Measurements from ENCODE around the gene VPS37D.
"Not testable (repeated sequence)": the region's sequence is repeated elsewhere in the genome, so short reads cannot be mapped to it uniquely, and the experiment has no call there.

VPS37D gene, protein sequence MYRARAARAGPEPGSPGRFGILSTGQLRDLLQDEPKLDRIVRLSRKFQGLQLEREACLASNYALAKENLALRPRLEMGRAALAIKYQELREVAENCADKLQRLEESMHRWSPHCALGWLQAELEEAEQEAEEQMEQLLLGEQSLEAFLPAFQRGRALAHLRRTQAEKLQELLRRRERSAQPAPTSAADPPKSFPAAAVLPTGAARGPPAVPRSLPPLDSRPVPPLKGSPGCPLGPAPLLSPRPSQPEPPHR

DNA sequence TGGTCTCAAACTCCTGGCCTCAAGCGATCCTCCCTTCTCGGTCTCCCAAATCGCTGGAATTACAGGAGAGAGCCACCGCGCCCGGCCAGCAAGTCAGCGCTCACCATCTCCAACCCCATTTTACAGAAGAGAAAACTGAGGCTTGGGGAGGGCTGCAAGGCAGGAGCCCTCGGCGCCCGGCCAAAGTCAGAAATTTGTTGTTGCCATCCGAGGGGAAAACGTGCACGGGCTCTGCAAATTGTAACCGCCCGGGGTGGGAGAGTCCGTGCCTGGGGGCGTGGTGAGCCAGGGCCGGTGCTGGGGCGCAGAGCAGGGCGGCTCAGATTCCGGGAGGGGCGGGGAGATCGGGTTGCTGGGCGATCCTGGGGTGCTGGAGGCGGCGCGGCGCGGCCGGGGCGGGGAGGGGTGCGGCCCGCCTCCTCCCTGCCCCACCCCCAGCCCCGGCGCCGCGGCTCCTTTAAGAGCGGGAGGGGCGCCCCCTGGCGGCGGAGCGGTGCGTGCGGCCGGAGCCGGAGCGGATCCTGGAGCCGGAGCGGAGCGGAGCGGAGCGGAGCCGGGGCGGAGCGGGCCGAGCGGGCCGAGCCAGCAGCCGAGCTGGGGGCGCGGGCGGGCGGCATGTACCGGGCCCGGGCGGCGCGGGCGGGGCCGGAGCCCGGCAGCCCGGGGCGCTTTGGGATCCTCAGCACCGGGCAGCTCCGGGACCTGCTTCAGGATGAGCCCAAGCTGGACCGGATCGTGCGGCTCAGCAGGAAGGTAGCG is at the start of gene VPS37D:
Gene VPS37D (plus strand): TSS at position 488 of the 759 bp plus-strand sequence. CDS start 128 bp downstream, at position 616.
- TF ChIP-seq, protein P1, sequence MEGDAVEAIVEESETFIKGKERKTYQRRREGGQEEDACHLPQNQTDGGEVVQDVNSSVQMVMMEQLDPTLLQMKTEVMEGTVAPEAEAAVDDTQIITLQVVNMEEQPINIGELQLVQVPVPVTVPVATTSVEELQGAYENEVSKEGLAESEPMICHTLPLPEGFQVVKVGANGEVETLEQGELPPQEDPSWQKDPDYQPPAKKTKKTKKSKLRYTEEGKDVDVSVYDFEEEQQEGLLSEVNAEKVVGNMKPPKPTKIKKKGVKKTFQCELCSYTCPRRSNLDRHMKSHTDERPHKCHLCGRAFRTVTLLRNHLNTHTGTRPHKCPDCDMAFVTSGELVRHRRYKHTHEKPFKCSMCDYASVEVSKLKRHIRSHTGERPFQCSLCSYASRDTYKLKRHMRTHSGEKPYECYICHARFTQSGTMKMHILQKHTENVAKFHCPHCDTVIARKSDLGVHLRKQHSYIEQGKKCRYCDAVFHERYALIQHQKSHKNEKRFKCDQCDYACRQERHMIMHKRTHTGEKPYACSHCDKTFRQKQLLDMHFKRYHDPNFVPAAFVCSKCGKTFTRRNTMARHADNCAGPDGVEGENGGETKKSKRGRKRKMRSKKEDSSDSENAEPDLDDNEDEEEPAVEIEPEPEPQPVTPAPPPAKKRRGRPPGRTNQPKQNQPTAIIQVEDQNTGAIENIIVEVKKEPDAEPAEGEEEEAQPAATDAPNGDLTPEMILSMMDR (IDR thresholded peaks at IDR 0.05; ENCODE audit: low read depth, low read length): peak; percentile 48
- DNase-seq (ENCODE audit: extremely low read depth, low read depth): peak; percentile 71

DNA sequence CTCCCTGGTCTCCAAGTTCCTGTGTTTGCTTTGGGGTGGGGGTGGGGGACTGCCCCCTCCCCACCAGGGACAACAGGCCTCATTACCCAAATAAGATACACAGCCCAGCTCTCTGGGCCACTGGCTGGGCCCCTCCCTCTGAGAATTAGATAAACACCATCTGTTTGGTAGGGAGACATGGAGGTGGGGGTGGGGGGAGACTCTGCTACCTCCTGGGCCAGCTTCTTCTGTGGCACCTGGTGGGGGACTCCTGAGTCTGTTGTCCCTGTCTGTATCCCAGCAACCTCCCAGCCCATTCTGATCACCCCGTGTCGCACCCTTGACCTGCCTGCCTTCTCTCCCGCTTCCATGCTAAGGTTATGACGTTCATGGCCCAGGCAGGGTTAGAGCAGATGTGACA is 49.1 kb upstream of the VPS37D start:
- TF ChIP-seq, protein P1 (IDR thresholded peaks at IDR 0.05; ENCODE audit: low read depth, low read length): no peak
- DNase-seq (ENCODE audit: extremely low read depth, low read depth): no peak

DNA sequence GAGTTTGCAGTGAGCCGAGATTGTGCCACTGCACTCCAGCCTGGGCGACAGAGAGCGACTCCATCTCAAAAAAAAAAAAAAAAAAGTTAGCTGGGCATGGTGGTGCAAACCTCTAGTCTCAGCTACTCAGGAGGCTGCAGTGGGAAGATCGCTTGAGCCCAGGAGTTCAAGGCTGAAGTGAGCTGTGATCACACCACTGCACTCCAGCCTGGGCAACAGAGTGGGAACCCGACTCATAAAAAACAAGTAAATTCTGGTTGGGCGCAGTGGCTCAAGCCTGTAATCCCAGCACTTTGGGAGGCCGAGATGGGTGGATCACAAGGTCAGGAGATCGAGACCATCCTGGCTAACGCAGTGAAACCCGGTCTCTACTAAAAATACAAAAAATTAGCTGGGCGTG is 48.2 kb upstream of the VPS37D start:
- not testable (repeated sequence) for DNase-seq (ENCODE audit: extremely low read depth, low read depth)

DNA sequence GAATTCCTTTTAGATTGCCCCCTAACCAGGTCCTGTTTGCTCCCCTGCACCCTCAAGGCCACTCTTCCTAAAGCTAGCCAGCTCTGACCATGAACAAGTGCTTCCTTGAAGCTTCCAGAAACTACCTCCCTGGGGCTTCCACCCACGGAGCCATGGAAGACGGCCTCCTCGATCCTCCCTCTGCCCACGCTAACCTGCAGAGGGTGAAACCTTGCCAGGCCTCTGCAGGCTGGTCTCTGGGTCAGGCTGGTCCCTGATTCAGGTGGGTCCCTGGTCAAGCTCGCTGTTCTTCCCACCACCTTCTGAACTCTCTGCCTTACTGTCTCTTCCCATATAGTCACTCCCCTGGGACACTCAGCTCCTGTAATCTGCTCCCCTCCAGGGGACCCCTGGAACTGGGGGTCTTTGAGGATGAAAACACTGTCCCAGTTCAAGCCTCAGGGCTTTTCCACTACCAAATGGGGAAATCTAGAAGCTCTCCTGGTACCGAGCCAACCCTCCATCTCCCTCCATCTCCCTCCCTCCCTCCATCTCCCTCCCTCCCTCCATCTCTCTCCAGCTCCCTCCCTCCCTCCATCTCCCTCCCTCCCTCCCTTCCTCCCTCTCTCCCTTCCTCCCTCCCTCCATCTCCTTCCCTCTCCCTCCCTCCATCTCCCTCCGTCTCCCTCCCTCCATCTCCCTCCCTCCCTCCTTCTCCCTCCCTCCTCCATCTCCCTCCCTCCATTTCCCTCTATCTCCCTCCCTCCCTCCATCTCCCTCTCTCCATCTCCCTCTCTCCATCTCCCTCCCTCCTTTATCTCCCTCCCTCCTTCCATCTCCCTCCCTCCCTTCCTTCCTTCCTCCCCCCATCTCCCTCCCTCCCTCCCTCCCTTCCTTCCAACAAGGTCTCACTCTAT is 46.2 kb upstream of the VPS37D start:
- DNase-seq (ENCODE audit: extremely low read depth, low read depth): no peak
- TF ChIP-seq, protein P1 (IDR thresholded peaks at IDR 0.05; ENCODE audit: low read depth, low read length): no peak

DNA sequence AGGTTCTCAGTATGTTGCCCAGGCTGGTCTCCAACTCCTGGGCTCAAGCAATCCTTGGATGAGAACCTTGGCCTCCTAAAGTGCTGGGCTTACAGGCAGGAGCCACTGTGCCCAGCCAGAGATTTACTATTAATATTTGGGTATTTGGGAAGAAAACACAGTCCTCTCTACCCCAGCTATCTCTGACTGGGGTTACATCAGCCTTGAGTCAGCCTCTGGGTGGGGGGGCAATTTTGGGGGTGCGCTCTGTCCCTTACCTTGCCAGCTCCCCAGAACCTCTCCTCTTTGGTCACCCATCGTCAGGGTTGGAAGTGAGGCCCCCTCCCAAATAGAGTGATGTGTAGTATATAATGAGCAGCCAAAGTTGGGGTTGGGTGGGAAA is 45.1 kb upstream of the VPS37D start:
- TF ChIP-seq, protein P1 (IDR thresholded peaks at IDR 0.05; ENCODE audit: low read depth, low read length): no peak

DNA sequence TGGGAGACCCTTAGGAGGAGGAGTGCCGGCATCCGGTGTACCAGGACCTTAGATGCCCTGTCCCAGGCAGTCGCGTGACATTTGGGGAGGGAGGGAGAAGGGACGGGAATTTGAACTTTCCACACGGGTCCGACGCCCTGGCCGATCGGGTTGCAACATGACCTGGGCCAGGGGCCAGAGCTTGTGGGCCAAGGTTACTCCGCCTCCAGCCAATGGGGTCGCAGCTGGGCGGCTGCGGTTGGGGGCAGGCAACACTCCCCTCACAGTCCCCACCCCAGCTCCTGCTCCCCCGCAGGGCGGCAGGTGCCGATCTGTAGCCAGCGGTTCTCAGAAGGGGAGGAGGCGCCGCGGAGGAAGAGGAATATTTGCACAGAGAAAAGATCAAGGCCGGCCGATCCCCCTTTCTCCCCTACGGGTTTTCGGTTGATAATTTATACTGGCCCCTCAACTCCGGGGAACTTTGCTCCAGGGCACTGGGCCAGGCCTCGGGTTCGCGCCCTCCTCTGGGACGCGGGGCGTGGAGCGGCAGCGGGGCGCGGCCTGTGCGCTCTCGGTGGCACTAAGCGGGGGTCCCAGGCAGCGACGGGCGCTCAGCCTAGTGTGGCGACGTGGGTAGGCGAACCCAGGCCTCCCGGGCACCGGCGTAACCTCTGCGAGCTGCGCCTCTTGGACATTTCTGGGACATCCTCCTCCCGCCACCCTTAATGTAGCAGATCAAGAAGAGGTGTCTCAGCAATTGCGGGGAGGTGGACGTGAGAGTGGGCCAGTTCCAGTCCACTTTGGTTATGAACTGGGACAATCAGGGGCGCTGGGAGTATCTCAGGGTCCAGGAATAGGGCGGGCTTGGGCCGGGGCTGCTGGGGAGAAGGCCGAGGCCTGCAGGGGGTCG is 44.5 kb upstream of the VPS37D start:
- TF ChIP-seq, protein P1 (IDR thresholded peaks at IDR 0.05; ENCODE audit: low read depth, low read length): no peak
- no peak for DNase-seq (ENCODE audit: extremely low read depth, low read depth)

More for the DNA sequence above, 45.1 kb upstream of the VPS37D start:
- DNase-seq (ENCODE audit: extremely low read depth, low read depth): no peak

Measured in AG09319 (cell line).